Lung (tissue), 4 donors: ENCODE data around the gene CRISP3. TPM values are rescaled to one million over a fixed set of nuclear protein-coding genes. Genes with fewer than 3 reads are reported as not detected.

Experiments used
- polyA plus RNA-seq, 2 donors: library from polyadenylated mRNA; stranded (reverse); fragments of 200-250 nt; gene quantifications; one replicate each; pipeline ENCODE4 v1.2.1, GENCODE V29; 2013
- total RNA-seq, 2 donors: library from RNA; depleted of rRNA in 1 of 2; stranded (reverse); fragments of >200 nt in 1 of 2; gene quantifications; one replicate each; pipeline ENCODE4 v1.2.1, GENCODE V29; 2014 to 2021
- donor health status: Bipolar disorder and iron deficiency.
- donor health status: healthy.
- donor health status: DM: yes; HTN: yes; CAD: no.

Gene CRISP3
- total and polyA plus RNA-seq, 4 donors, result 0.59 to 1.1 (median 0.91) TPM

Other genes with a start within 250 kb of the CRISP3 start
- not detected for gene GLYATL3, start 244.5 kb downstream of the CRISP3 start, total RNA-seq
- gene GLYATL3, start 244.5 kb downstream of the CRISP3 start, polyA plus RNA-seq, result not detected
- gene C6orf141, start 193.7 kb downstream of the CRISP3 start, total RNA-seq, result 1 to 10 TPM; 4.0 to 4.5 TPM
- 1 to 10 TPM in 1 of 2 donors, under 1 TPM in 1; 0.73 to 6.1 TPM for gene C6orf141, start 193.7 kb downstream of the CRISP3 start, polyA plus RNA-seq
- gene RHAG, start 107.5 kb downstream of the CRISP3 start, total RNA-seq, result 1 to 10 TPM in 1 of 2 donors, under 1 TPM in 1; 0.31 to 5.7 TPM
- under 1 TPM in 1 of 2 donors, not detected in 1; 0.03 TPM for gene RHAG, start 107.5 kb downstream of the CRISP3 start, polyA plus RNA-seq
- 1 to 10 TPM in 1 of 2 donors, under 1 TPM in 1; 0.28 to 4.0 TPM for gene CRISP2, start 30.8 kb downstream of the CRISP3 start, total RNA-seq
- 1 to 10 TPM; 1.2 to 1.5 TPM for gene CRISP2, start 30.8 kb downstream of the CRISP3 start, polyA plus RNA-seq
- gene PGK2, start 42.9 kb upstream of the CRISP3 start, total RNA-seq, result not detected
- gene PGK2, start 42.9 kb upstream of the CRISP3 start, polyA plus RNA-seq, result not detected
- not detected for gene CRISP1, start 122.1 kb upstream of the CRISP3 start, total RNA-seq
- not detected for gene CRISP1, start 122.1 kb upstream of the CRISP3 start, polyA plus RNA-seq
- not detected for gene DEFB114, start 219.8 kb upstream of the CRISP3 start, total RNA-seq
- not detected for gene DEFB114, start 219.8 kb upstream of the CRISP3 start, polyA plus RNA-seq
- not detected for gene DEFB113, start 225.2 kb upstream of the CRISP3 start, total RNA-seq
- gene DEFB113, start 225.2 kb upstream of the CRISP3 start, polyA plus RNA-seq, result not detected